Left lobe of liver (tissue), 2 donors: ENCODE results near the gene TOX3. TPM values are rescaled to one million over a fixed set of nuclear protein-coding genes. Genes with fewer than 3 reads are reported as not detected.
A peak's percentile ranks its signal among the peaks of the same experiment; 100 is the strongest.

Experiments used
- ATAC-seq: fragments of 200-7000 bp; cut with Tn5 transposase; one replicate; pipeline ENCODE4 v1.9.1; 2020; ENCODE audit warnings: mild to moderate bottlenecking, moderate library complexity
- DNase-seq: peaks from one replicate; pipeline ENCODE4 v3.0.0-alpha.2; 2020; ENCODE audit warnings: low spot score
- total RNA-seq: library from RNA; stranded (reverse); gene quantifications from one replicate; pipeline ENCODE4 v1.2.1, GENCODE V29; 2021
- donor health status: DM: no; HTN: no; CAD: no; lungs with moderate emphysema.
- donor health status: DM: no; HTN: yes; CAD: no.

TOX3 gene
- total RNA-seq, 1 donor from 2014 or later = 1.3 TPM

DNA sequence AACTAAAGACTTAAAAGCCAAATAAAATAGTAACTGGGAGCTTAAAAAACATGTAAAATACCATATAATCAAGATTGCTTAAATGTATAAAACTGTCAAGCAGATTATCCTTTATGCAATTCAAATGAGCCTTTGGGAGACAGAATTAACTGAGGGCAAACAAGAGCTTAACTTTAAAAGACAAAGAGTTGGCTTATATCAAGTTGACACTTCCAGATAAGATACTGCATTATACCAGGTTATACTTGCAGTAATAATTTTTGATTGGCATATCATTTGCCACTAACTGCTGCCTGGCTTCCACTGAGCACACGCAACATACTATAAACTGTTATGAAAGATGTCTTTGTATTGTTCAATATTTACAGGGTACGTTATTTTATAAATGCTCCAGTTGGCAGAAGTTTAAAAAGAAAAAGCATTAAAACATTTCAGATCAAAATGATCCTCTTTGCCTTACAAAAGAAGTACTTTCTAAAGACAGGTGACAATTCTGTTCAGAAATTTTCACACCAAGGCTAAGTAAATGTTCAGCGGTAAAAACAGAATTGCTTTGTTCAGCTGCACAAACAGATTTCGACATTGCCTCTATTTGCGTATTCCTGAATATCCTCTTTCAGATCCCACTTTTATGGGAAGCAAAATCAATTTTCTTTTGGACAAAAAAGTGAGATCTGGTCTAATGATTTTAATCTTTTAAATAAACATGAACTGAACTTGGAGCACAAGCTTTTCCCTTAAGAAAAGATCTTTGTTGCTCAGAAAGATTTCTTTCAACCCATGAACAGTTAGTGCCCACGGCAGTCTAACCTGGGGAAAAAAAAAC lies 50.7 kb downstream of the TOX3 start:
- ATAC-seq = peak; percentile 55
- no peak for DNase-seq

DNA sequence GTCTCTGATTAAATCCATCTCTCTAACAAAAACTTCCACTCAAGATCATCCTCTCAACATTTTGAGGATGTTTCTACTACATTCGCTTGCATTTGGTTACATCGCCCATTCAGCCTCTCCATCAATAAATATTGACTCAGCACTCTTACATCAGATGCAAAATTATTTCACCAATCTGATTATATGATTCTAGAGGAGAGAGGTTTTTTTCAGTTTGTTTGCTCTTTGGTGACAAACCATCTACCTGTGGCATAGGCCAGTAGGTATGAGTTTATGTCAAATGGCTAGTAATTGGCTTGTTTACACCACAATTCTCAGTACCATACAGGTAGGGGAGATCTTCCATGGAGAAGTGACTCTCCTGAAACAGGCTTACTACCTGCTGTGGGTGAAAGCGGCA lies 52.3 kb downstream of the TOX3 start:
- DNase-seq = no peak
- ATAC-seq = peak; percentile 55

DNA sequence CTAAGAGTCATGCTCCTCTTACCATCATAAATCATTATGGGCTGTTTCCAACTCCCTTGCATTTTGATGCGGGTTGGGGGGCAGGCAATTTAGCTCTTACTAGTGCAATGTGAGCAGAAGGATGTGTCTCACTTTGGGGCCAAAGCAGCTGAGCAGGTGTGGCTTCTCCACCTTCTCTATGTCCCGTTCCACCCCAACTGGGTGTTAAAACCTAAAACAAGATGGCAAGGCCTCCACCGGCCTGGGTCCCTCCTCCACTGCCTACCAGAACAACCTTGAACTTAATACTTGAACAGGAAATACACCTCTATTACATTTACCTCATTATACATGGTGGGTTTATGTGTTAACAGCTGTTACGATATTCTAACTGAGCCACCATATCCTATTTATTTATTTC lies 52.8 kb downstream of the TOX3 start:
- ATAC-seq = no peak
- no peak for DNase-seq

DNA sequence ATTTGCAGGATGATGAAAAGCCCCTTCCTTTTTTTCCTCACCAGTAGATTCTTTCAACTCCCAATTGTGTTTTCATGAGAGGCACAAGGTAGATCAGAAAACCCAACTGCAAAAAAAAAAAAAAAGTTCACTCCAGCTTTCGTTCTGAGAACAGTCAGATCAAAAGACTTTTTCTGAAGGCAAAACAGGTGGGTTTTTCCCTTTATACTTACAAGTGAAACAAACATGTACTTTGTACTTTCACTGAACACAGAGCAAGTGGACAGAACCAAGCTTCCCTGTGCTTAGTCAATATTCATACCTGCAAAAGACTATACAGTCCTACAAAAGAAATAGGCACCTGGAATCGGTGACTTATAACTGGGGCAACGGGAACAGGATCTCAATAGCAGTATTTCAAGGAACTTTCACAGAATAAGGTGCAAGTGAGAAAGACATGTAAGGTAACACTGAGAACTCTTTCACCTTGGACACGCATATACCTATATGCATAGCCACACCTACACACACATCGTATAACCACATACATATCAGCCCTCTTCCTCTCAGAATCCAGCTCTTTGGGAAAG lies 54.1 kb downstream of the TOX3 start:
- peak; percentile 61 for ATAC-seq
- no peak for DNase-seq

- DNase-seq (no peak), ATAC-seq (no peak)
Observed at GRCh38 chr16:52491216-52491615, 55.7 kb downstream of the TOX3 start.

DNA sequence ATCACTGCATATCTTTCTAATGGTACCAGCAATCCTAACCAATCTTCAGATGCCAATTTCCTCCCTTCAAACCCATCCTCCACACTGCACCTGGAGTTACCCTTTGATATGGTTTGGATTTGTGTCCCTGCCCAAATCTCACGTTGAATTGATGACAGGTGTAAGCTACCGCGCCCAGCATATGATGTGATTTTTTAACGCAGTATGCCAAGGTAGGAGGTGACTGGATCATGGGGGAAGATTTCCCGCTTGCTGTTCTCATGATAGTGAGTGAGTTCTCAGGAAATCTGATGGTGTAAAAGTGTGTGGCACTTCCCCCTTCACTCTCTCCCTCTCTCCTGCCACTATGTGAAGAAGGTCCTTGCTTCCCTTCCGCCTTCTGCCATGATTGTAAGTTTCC lies 57.0 kb downstream of the TOX3 start:
- DNase-seq (no peak), ATAC-seq (no peak)

DNA sequence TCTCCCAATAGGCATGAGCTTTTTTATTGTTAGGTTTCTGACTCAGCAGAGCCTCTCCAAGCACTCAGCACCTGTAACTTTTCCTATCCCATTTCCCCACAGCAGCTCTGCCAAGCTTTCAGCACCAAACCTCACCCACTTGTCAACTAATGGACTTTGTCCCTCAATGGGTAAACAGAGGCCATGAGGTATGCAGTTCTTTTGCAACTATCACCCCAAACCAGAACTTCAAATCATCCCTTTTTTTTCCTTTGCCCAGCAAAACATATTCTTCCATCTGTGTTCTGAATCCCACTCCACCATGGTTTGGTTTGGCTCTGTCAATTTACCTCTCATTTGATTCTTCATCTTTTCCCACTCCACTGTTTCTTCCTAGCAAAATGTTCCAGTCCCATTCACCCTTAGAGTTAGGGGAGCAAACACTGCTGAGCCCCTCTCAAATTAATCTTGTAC lies 58.1 kb downstream of the TOX3 start:
- peak; percentile 69 for DNase-seq
- ATAC-seq = peak; percentile 93

- no peak for DNase-seq
- ATAC-seq = peak; percentile 25
Observed at GRCh38 chr16:52487849-52488457, 59.0 kb downstream of the TOX3 start.

DNA sequence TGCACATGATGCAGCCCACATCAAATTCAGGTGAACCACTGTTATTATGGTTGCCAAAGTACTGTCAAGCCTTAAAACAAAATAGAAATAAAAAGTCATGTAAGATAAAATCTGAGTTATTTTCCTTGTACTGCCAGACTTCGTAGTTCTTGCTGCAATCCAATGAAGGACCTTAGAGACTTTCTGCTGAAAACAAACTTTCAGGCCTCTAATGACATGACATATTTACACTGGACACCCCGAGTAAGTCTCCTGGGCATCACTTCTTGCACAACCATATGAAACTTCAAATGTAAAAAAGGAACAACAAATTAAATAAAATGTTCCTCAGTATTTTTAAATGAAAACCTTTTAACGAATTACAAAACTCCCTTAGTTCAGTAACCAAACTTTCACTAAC lies 66.7 kb downstream of the TOX3 start:
- DNase-seq (no peak), ATAC-seq (no peak)

GRCh38 chr16:52476111-52476510 lies 70.8 kb downstream of the TOX3 start:
- ATAC-seq (no peak), DNase-seq (no peak)

DNA sequence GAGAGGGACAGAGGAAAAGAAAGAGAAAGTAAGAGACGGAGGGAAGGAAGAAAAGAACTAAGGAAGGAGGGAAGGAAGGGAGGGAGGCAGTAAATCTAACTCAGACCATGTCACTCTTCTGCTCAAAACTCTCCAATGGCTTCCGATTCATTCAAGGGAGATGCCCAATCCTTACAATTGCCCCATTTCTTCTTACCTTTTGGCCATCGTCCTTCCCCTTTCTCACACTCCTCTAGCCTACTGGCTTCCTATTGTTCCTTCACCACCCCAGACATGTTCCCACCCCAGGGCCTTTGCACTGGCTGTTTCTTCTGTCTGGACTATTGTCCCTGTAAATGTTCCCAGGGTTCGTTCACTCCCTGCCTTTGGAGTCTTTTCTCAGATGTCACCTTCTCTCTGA lies 72.3 kb downstream of the TOX3 start:
- ATAC-seq (no peak), DNase-seq (no peak)

- no peak for ATAC-seq
- DNase-seq = no peak
Observed at GRCh38 chr16:52473096-52473495, 73.8 kb downstream of the TOX3 start.

GRCh38 chr16:52471650-52472370 lies 75.1 kb downstream of the TOX3 start:
- ATAC-seq = no peak
- DNase-seq = no peak

DNA sequence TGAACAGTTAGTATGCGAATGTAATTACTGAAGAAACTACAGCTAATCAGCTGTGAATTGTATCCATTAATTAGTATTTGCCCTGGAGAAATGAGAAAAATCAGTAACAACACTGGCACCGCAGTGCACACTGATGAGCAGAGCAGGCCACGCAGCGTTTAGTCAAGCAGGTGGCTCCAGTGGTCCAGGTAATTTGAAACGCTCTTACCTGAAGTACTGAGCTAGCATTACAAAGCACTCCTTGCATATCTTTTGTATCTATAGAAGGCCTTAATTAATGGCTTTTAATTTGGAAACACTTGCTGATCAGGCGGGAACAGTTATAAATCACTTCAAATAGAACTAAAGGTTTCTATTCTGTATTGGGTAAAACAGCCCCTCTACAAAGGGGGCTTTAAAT lies 76.4 kb downstream of the TOX3 start:
- DNase-seq (no peak), ATAC-seq (no peak)

GRCh38 chr16:52469775-52470174 lies 77.2 kb downstream of the TOX3 start:
- ATAC-seq (no peak), DNase-seq (no peak)

DNA sequence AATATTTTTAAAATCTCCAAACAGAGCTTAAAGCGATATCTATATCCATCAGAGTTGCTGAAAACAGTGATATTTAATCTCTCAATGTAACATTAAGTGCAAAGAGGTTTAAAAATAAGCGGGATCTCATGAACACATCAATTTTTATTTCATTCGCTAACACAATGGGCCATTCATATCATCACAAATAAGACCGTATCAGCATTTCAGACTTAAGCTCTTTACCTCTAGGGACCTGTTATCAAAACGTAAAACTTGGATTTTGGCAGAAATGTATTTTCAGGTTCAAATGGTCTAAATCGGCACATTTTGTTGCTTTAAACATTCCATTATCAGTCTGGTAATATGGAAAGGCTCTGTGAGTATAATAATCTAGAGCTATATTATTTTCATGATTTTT lies 77.9 kb downstream of the TOX3 start:
- DNase-seq (no peak), ATAC-seq (no peak)

GRCh38 chr16:52467753-52468152 lies 79.2 kb downstream of the TOX3 start:
- no peak for ATAC-seq
- DNase-seq = no peak

- no peak for DNase-seq
Observed at GRCh38 chr16:52466994-52467393, 79.9 kb downstream of the TOX3 start.

GRCh38 chr16:52465711-52466267 lies 81.2 kb downstream of the TOX3 start:
- no peak for DNase-seq

More at GRCh38 chr16:52466994-52467393, 79.9 kb downstream of the TOX3 start:
- ATAC-seq = no peak

DNA sequence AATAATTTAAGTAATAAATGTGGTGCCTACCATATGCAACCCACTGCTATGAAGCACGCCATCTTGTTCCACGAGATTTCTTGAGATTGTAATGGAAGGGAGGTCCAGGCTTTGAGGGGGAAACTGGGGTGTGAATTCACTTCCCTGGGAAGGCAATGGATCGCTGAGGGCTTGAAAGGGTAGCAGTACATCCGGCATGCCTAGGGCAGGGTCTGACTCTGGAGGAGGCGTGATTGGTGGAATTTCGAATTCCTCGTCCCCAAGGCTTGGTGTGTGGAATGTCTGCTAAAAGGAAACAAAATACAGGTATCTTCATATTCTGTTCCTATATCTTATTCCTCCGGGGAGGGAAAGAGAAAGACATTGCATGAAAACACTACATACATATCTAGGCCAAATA lies 83.0 kb downstream of the TOX3 start:
- ATAC-seq (no peak), DNase-seq (no peak)

More at GRCh38 chr16:52465711-52466267, 81.2 kb downstream of the TOX3 start:
- no peak for ATAC-seq

- ATAC-seq = no peak
- DNase-seq = no peak
Observed at GRCh38 chr16:52462816-52463215, 84.1 kb downstream of the TOX3 start.
